ENCODE data around the gene TPRG1.
"Not testable (repeated sequence)": the region's sequence is repeated elsewhere in the genome, so short reads cannot be mapped to it uniquely, and the experiment has no call there.

The TPRG1 gene

GRCh38 chr3:189320511-189320910 lies 148.7 kb downstream of the TPRG1 start:
- DNase-seq = no peak

GRCh38 chr3:189322339-189322738 lies 150.6 kb downstream of the TPRG1 start:
- no peak for DNase-seq

GRCh38 chr3:189324538-189325138 lies 152.9 kb downstream of the TPRG1 start:
- DNase-seq = peak; percentile 84

- no peak for DNase-seq
Observed at GRCh38 chr3:189325454-189325853, 153.7 kb downstream of the TPRG1 start.

- not testable (repeated sequence) for DNase-seq
Observed at GRCh38 chr3:189329630-189330029, 157.9 kb downstream of the TPRG1 start.

GRCh38 chr3:189330066-189330465 lies 158.3 kb downstream of the TPRG1 start:
- no peak for DNase-seq

GRCh38 chr3:189331002-189331418 lies 159.2 kb downstream of the TPRG1 start:
- DNase-seq = no peak

- DNase-seq = no peak
Observed at GRCh38 chr3:189334064-189334920, 162.5 kb downstream of the TPRG1 start.

GRCh38 chr3:189337673-189338091 lies 165.9 kb downstream of the TPRG1 start:
- no peak for DNase-seq

GRCh38 chr3:189338366-189338765 lies 166.6 kb downstream of the TPRG1 start:
- no peak for DNase-seq

GRCh38 chr3:189339996-189340395 lies 168.2 kb downstream of the TPRG1 start:
- DNase-seq = no peak

GRCh38 chr3:189340680-189341460 lies 169.1 kb downstream of the TPRG1 start:
- DNase-seq = no peak

- DNase-seq = no peak
Observed at GRCh38 chr3:189342811-189343210, 171.0 kb downstream of the TPRG1 start.

- no peak for DNase-seq
Observed at GRCh38 chr3:189344996-189345395, 173.2 kb downstream of the TPRG1 start.

GRCh38 chr3:189349772-189350171 lies 178.0 kb downstream of the TPRG1 start:
- DNase-seq = peak; percentile 71

GRCh38 chr3:189353318-189353965 lies 181.7 kb downstream of the TPRG1 start:
- DNase-seq = no peak

- no peak for DNase-seq
Observed at GRCh38 chr3:189353988-189354889, 182.5 kb downstream of the TPRG1 start.

- no peak for DNase-seq
Observed at GRCh38 chr3:189355115-189355480, 183.3 kb downstream of the TPRG1 start.

- DNase-seq = peak; percentile 70
Observed at GRCh38 chr3:189355481-189356201, 183.9 kb downstream of the TPRG1 start.

GRCh38 chr3:189360291-189360690 lies 188.5 kb downstream of the TPRG1 start:
- no peak for DNase-seq
